Activated naive CD4-positive, alpha-beta T cell treated with Interleukin-2 at 50 U/mL for 16 hours (primary cell): ENCODE measurements around the gene NTN1.
"Not testable (repeated sequence)": the region's sequence is repeated elsewhere in the genome, so short reads cannot be mapped to it uniquely, and the experiment has no call there.

Experiments
- DNase-seq: peaks from one replicate; pipeline ENCODE4 v3.0.0-alpha.2; 2020

Gene NTN1

GRCh38 chr17:9125722-9126121 is 104.4 kb downstream of the NTN1 start:
- no peak for DNase-seq

GRCh38 chr17:9127340-9127739 is 106.0 kb downstream of the NTN1 start:
- no peak for DNase-seq

- DNase-seq = no peak
These were observed 110.1 kb downstream of the NTN1 start for GRCh38 chr17:9131371-9131770.

GRCh38 chr17:9132291-9132690 is 111.0 kb downstream of the NTN1 start:
- no peak for DNase-seq

- no peak for DNase-seq
These were observed 111.8 kb downstream of the NTN1 start for GRCh38 chr17:9132944-9133610.

GRCh38 chr17:9138161-9138717 is 116.9 kb downstream of the NTN1 start:
- DNase-seq = no peak

GRCh38 chr17:9139695-9140094 is 118.4 kb downstream of the NTN1 start:
- DNase-seq = no peak

- DNase-seq = no peak
These were observed 119.5 kb downstream of the NTN1 start for GRCh38 chr17:9140550-9141424.

- no peak for DNase-seq
These were observed 120.1 kb downstream of the NTN1 start for GRCh38 chr17:9141425-9141753.

GRCh38 chr17:9142772-9143494 is 121.6 kb downstream of the NTN1 start:
- no peak for DNase-seq

- no peak for DNase-seq
These were observed 123.4 kb downstream of the NTN1 start for GRCh38 chr17:9144502-9145249.

- DNase-seq = no peak
These were observed 124.8 kb downstream of the NTN1 start for GRCh38 chr17:9146064-9146463.

GRCh38 chr17:9148905-9149525 is 127.7 kb downstream of the NTN1 start:
- DNase-seq = no peak

GRCh38 chr17:9150446-9151090 is 129.3 kb downstream of the NTN1 start:
- DNase-seq = no peak

GRCh38 chr17:9151091-9151490 is 129.8 kb downstream of the NTN1 start:
- DNase-seq = no peak

GRCh38 chr17:9151740-9152139 is 130.4 kb downstream of the NTN1 start:
- DNase-seq = not testable (repeated sequence)

GRCh38 chr17:9158544-9159452 is 137.5 kb downstream of the NTN1 start:
- DNase-seq = no peak

GRCh38 chr17:9162275-9162985 is 141.1 kb downstream of the NTN1 start:
- no peak for DNase-seq

- DNase-seq = no peak
These were observed 145.5 kb downstream of the NTN1 start for GRCh38 chr17:9166788-9167187.

- no peak for DNase-seq
These were observed 146.1 kb downstream of the NTN1 start for GRCh38 chr17:9167379-9167778.
